Neural cell (in vitro differentiated cells): ENCODE data around the gene LSM4.

ENCODE experiments used
- EP300 ChIP-seq: fragments of 450-650 bp; conservative IDR thresholded peaks from 2 replicates; pipeline ENCODE4 v1.6.1; 2014; ENCODE audit warnings: antibody characterized with exemption, mild to moderate bottlenecking, moderate library complexity; ENCODE audit not compliant: poor library complexity, severe bottlenecking
- MXI1 ChIP-seq: fragments of 450-650 bp; conservative IDR thresholded peaks from 2 replicates; pipeline ENCODE4 v1.6.1; 2014; ENCODE audit warnings: antibody characterized with exemption, mild to moderate bottlenecking; ENCODE audit not compliant: poor library complexity, severe bottlenecking
- POLR2AphosphoS5 ChIP-seq: IDR thresholded peaks from 2 replicates; pipeline ENCODE4 v1.6.1; 2012
- SMC3 ChIP-seq: fragments of 450-650 bp; conservative IDR thresholded peaks from 2 replicates; pipeline ENCODE4 v1.6.1; 2014; ENCODE audit warnings: antibody characterized with exemption, mild to moderate bottlenecking, moderate library complexity; ENCODE audit not compliant: poor library complexity
- TF ChIP-seq, protein P1 (sequence below): fragments of 450-650 bp; IDR thresholded peaks from 2 replicates; pipeline ENCODE4 v1.5.1; 2014; ENCODE audit warnings: antibody characterized with exemption, mild to moderate bottlenecking, moderate library complexity; ENCODE audit not compliant: poor library complexity, severe bottlenecking
- TF ChIP-seq, protein P2 (sequence below): IDR thresholded peaks from 2 replicates; pipeline ENCODE4 v1.6.1; 2012; ENCODE audit warnings: borderline replicate concordance

DNA sequence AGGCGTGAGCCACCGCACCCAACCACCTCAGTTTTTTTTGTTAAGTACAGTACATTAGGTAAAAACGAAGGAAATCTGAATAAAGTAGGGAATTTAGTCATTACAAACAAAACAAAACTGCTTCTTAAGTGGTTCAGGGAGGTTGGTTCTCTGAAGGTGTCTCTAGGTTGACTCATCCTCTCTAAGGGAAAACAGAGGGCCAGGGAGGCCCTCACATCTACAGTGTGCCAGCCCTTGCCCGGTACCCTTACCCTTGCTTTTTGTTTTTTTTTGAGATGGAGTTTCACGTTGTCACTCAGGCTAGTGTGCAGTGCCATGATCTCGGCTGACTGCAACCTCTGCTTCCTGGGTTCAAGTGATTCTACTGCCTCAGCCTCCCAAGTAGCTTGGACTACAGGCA is 24.3 kb downstream of the LSM4 start:
- TF ChIP-seq, protein P1, sequence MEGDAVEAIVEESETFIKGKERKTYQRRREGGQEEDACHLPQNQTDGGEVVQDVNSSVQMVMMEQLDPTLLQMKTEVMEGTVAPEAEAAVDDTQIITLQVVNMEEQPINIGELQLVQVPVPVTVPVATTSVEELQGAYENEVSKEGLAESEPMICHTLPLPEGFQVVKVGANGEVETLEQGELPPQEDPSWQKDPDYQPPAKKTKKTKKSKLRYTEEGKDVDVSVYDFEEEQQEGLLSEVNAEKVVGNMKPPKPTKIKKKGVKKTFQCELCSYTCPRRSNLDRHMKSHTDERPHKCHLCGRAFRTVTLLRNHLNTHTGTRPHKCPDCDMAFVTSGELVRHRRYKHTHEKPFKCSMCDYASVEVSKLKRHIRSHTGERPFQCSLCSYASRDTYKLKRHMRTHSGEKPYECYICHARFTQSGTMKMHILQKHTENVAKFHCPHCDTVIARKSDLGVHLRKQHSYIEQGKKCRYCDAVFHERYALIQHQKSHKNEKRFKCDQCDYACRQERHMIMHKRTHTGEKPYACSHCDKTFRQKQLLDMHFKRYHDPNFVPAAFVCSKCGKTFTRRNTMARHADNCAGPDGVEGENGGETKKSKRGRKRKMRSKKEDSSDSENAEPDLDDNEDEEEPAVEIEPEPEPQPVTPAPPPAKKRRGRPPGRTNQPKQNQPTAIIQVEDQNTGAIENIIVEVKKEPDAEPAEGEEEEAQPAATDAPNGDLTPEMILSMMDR: no peak
- no peak for TF ChIP-seq POLR2AphosphoS5
- TF ChIP-seq MXI1: no peak
- TF ChIP-seq, protein P2, sequence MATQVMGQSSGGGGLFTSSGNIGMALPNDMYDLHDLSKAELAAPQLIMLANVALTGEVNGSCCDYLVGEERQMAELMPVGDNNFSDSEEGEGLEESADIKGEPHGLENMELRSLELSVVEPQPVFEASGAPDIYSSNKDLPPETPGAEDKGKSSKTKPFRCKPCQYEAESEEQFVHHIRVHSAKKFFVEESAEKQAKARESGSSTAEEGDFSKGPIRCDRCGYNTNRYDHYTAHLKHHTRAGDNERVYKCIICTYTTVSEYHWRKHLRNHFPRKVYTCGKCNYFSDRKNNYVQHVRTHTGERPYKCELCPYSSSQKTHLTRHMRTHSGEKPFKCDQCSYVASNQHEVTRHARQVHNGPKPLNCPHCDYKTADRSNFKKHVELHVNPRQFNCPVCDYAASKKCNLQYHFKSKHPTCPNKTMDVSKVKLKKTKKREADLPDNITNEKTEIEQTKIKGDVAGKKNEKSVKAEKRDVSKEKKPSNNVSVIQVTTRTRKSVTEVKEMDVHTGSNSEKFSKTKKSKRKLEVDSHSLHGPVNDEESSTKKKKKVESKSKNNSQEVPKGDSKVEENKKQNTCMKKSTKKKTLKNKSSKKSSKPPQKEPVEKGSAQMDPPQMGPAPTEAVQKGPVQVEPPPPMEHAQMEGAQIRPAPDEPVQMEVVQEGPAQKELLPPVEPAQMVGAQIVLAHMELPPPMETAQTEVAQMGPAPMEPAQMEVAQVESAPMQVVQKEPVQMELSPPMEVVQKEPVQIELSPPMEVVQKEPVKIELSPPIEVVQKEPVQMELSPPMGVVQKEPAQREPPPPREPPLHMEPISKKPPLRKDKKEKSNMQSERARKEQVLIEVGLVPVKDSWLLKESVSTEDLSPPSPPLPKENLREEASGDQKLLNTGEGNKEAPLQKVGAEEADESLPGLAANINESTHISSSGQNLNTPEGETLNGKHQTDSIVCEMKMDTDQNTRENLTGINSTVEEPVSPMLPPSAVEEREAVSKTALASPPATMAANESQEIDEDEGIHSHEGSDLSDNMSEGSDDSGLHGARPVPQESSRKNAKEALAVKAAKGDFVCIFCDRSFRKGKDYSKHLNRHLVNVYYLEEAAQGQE: no peak
- TF ChIP-seq EP300: no peak
- TF ChIP-seq SMC3: no peak
